AG04449 (cell line): ENCODE data around the gene CRYBG1.
"Not testable (repeated sequence)": the region's sequence is repeated elsewhere in the genome, so short reads cannot be mapped to it uniquely, and the experiment has no call there.

Experiments used
- CTCF ChIA-PET: fragments of 350-600 bp; formaldehyde crosslinking; extraction: SDS; loops from one replicate; lab custom pipeline; 2021; ENCODE audit warnings: antibody characterized with exemption; lab: Yijun Ruan, JAX
- POLR2A ChIA-PET: fragments of 400-600, 350-600 bp; formaldehyde crosslinking; extraction: SDS; loops from one replicate; lab custom pipeline; 2020; ENCODE audit warnings: antibody characterized with exemption, inconsistent platforms; lab: Yijun Ruan, JAX
- DNase-seq: peaks from one replicate; pipeline ENCODE4 v3.0.0-alpha.2; 2010; ENCODE audit warnings: low read depth, low spot score
- H3K4me3 ChIP-seq: 2 replicates; pipeline ENCODE4 v1.5.1; 2011; ENCODE audit warnings: low read depth, mild to moderate bottlenecking, control low read depth, low read length
- CTCF ChIP-seq: IDR thresholded peaks from one replicate; pipeline ENCODE4 v1.5.1; 2011; ENCODE audit warnings: mild to moderate bottlenecking, moderate library complexity, low read length, control low read depth, inconsistent platforms; ENCODE audit not compliant: insufficient read depth; ENCODE audit errors: missing control alignments

The CRYBG1 gene

DNA sequence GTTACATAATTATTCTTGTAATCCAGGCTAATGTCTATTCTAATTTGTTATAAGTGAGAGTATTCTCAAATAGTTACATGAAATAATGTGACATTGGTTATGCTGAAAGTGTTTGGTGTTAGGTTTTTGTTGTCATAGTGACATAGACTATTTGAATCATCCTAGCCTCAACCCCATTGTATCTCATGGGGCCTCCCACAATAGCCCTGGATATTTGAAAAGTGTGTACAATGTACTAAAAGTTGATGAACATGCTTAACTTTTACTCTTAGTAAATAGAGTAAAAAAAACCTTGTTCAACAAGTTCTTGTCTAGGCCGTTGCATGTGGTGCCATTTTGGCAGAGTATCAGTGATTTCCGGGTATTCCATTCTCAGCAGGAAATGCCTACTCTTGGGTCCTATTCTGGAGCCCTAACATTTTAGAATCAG lies 185.8 kb downstream of the CRYBG1 start:
- DNase-seq = no peak
- no peak overlapping the region for H3K4me3 ChIP-seq
- no peak for TF ChIP-seq CTCF
- ChIA-PET POLR2A (no interaction called here), CTCF (interaction anchor here (0.7 to 2.9 kb wide), 4 partner anchors 12 to 101 kb away, joined by 3 to 14 read pairs (median 8); no protein-coding TSS in a partner anchor)

GRCh38 chr6:106546691-106547414 lies 186.3 kb downstream of the CRYBG1 start:
- no peak overlapping the region for H3K4me3 ChIP-seq
- ChIA-PET CTCF (interaction anchor here (0.7 to 2.9 kb wide), 4 partner anchors 11 to 102 kb away, joined by 3 to 14 read pairs (median 8); no protein-coding TSS in a partner anchor), POLR2A (no interaction called here)
- TF ChIP-seq CTCF = no peak
- peak; percentile 41 for DNase-seq

DNA sequence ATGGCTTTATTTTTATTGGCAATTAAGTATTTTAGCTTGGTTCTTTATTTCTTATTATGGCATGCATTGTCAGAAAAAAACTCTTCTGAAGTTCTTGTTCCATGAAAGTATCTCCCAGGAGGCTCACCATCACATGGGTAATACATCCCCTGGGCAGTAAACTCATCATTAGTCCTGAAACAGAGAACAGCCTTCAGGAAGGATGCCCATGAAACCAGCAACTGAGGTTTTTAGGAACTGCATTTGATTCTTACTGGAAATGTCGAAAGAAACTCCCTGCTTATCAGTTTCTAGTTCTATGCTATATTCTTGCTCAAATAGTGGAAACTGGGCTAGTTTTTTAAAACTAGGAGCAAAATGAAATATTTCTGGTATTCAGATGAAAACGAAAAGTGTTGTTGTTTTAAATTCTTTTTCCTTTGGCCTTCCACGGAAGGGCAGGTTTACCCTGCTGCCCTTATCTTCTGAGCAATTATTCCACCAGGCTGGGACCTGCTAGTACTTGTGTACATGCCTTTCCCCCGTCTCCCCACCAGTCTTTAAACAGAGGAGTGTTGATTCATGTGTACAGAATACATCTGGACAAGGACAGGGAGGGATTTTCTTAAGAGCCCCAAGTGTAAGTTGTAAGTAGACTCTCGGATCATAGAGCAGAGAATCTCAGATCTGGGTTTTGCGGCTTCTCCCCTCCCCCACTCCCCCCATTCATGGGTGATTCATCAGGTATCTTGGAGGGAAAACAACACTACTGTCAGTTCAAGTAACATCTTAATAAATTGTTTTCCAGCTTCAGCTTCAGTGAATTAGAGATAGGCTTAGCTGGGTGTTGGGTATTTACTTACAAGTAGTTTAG lies 187.3 kb downstream of the CRYBG1 start:
- no peak for DNase-seq
- TF ChIP-seq CTCF = no peak
- no peak overlapping the region for H3K4me3 ChIP-seq
- ChIA-PET POLR2A (interaction anchor here (1.0 kb wide), 1 partner anchor 36 kb away, joined by 4 read pairs; no protein-coding TSS in a partner anchor), CTCF (interaction anchor here (1.4 to 2.7 kb wide), 2 partner anchors 10 to 36 kb away, joined by 3 to 14 read pairs; no protein-coding TSS in a partner anchor)

DNA sequence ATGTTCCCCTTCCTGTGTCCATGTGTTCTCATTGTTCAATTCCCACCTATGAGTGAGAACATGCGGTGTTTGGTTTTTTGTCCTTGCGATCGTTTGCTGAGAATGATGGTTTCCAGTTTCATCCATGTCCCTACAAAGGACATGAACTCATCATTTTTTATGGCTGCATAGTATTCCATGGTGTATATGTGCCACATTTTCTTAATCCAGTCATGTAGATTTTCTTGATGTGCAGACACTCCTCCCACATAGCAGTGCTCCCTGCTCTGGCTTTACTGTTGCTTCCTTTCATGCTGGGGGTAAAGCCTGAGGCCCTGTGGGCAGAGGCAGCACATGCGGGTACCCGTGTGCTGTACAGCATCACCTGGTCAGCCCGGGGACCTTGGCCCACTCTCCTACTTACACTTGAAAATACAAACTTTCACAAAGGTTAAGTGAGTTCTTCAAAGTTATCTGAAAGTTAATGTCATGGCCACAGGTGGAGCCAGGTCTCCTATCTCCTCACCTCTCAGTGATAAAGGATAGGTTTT lies 188.5 kb downstream of the CRYBG1 start:
- CTCF ChIA-PET = interaction anchor here (1.4 to 2.7 kb wide), 2 partner anchors 9 to 37 kb away, joined by 3 to 14 read pairs; no protein-coding TSS in a partner anchor

GRCh38 chr6:106549521-106549920 lies 189.0 kb downstream of the CRYBG1 start:
- no peak overlapping the region for H3K4me3 ChIP-seq
- POLR2A ChIA-PET = no interaction called here
- TF ChIP-seq CTCF = no peak
- no peak for DNase-seq
- CTCF ChIA-PET = no interaction called here

More for the DNA sequence above, 188.5 kb downstream of the CRYBG1 start:
- DNase-seq, POLR2A ChIA-PET, H3K4me3 ChIP-seq: not testable (repeated sequence)

DNA sequence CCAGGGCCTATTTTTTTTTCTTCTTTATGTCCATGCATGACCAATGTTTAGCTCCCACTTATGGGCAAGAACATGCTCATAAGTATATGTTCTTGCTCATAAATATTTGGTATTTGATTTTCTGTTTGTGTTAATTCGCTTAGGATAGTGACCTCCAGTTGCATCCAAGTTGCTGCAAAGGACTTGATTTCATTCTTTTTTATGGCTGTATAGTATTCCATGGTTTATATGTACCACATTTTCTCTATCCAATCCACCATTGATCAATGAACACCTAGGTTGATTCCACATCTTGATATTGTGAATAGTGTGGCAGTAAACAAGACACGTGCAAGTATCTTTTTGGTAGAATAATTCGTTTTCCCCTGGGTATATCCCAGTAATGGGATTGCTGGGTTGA lies 190.6 kb downstream of the CRYBG1 start:
- no peak for DNase-seq
- ChIA-PET CTCF (interaction anchor here (1.0 to 1.4 kb wide), 4 partner anchors 15 to 106 kb away, joined by 4 to 7 read pairs (median 4); no protein-coding TSS in a partner anchor), POLR2A (no interaction called here)
- TF ChIP-seq CTCF = no peak
- no peak overlapping the region for H3K4me3 ChIP-seq
